Measurements from ENCODE around the gene SFMBT1.

SFMBT1 gene

GRCh38 chr3:52854013-52854412 is 191.9 kb downstream of the SFMBT1 start:
- no peak for TF ChIP-seq CTCF (IDR thresholded peaks at IDR 0.05; ENCODE audit: insufficient read depth, low read length, poor library complexity, severe bottlenecking)
- no peak for TF ChIP-seq EZH2phosphoT487 (conservative IDR thresholded peaks at IDR 0.05; ENCODE audit: low read length)
- H3K27me3 ChIP-seq (ENCODE audit: low read length), result no peaks in the 10 kb centered on the region
- H3K36me3 ChIP-seq (ENCODE audit: low read length), result no peaks in the 10 kb centered on the region
- H3F3A ChIP-seq (ENCODE audit: insufficient read depth), result no peaks in the 10 kb centered on the region
- no peak overlapping the region for H3K27ac ChIP-seq (ENCODE audit: low read depth, low read length)
- H3K9me3 ChIP-seq (ENCODE audit: insufficient read depth, low read length), result no peaks in the 10 kb centered on the region
- H3K4me3 ChIP-seq (ENCODE audit: insufficient read depth, low read length, poor library complexity, severe bottlenecking), result no peak overlapping the region
- no peak overlapping the region for H3K9ac ChIP-seq (ENCODE audit: low read length)
- no peaks in the 10 kb centered on the region for H3K9me2 ChIP-seq (replicated peaks; ENCODE audit: insufficient read depth, low read length)
- no peak overlapping the region for H3K4me2 ChIP-seq (ENCODE audit: low read depth, low read length, poor library complexity, severe bottlenecking)
- no peaks in the 10 kb centered on the region for H4K20me1 ChIP-seq (ENCODE audit: low read depth, low read length)
- H3K79me2 ChIP-seq (ENCODE audit: insufficient read depth, low read length), result no peaks in the 10 kb centered on the region
- no peak overlapping the region for H2AFZ ChIP-seq (ENCODE audit: low read depth, low read length, severe bottlenecking)

All from SU-DHL-6 (cell line).